Chondrocyte (in vitro differentiated cells): ENCODE measurements around the gene CAMKMT. TPM values are rescaled to one million over a fixed set of nuclear protein-coding genes. Genes with fewer than 3 reads are reported as not detected.

Experiments
- DNase-seq: peaks from one replicate; pipeline ENCODE4 v3.0.0; 2021; ENCODE audit warnings: mixed read lengths, low spot score
- H3K27ac Mint-ChIP-seq: one replicate; pipeline ENCODE4 v1.8.0; 2021; ENCODE audit warnings: mild to moderate bottlenecking, moderate library complexity, mixed read lengths; ENCODE audit not compliant: unreplicated experiment
- H3K27me3 Mint-ChIP-seq: 2 replicates; pipeline ENCODE4 v1.8.0; 2021; ENCODE audit warnings: low read depth, mixed read lengths
- H3K36me3 Mint-ChIP-seq: 2 replicates; pipeline ENCODE4 v1.8.0; 2021; ENCODE audit warnings: low read depth, mixed read lengths
- H3K4me1 Mint-ChIP-seq: 2 replicates; pipeline ENCODE4 v1.8.0; 2021; ENCODE audit warnings: low read depth, mild to moderate bottlenecking, mixed read lengths
- H3K4me3 Mint-ChIP-seq: one replicate; pipeline ENCODE4 v1.8.0; 2021; ENCODE audit warnings: mild to moderate bottlenecking, moderate library complexity, mixed read lengths; ENCODE audit not compliant: unreplicated experiment
- H3K9me3 Mint-ChIP-seq: 2 replicates; pipeline ENCODE4 v1.8.0; 2021; ENCODE audit warnings: low read depth, mixed read lengths
- CTCF ChIP-seq: fragments of 200-600 bp; sonication (generic); IDR thresholded peaks from 2 replicates; pipeline ENCODE4 v1.5.0; 2021; ENCODE audit warnings: antibody characterized with exemption, mild to moderate bottlenecking, moderate library complexity
- total RNA-seq: library from RNA; stranded (reverse); gene quantifications from 3 replicates; pipeline ENCODE4 v1.2.1, GENCODE V29; 2021

CAMKMT gene
- total RNA-seq, 1 donor from 2014 or later, result 6.5 TPM

- H3K4me1 Mint-ChIP-seq, result peaks cover 26% of the 10 kb centered on the region
- no peak for DNase-seq
- no peaks in the 10 kb centered on the region for H3K9me3 Mint-ChIP-seq
- H3K27ac Mint-ChIP-seq, result no peak overlapping the region
- H3K4me3 Mint-ChIP-seq, result no peak overlapping the region
- H3K36me3 Mint-ChIP-seq, result peaks cover 2% of the 10 kb centered on the region
- no peak for TF ChIP-seq CTCF
- H3K27me3 Mint-ChIP-seq, result peaks cover 17% of the 10 kb centered on the region
These were observed 401.6 kb downstream of the CAMKMT start for GRCh38 chr2:44763275-44763782.

- Mint-ChIP-seq H3K27ac (no peak overlapping the region), H3K9me3 (no peaks in the 10 kb centered on the region), H3K36me3 (peaks cover 2% of the 10 kb centered on the region), H3K4me1 (peaks cover 31% of the 10 kb centered on the region), H3K4me3 (no peak overlapping the region), H3K27me3 (peaks cover 29% of the 10 kb centered on the region)
- no peak for TF ChIP-seq CTCF
- DNase-seq, result no peak
These were observed 404.5 kb downstream of the CAMKMT start for GRCh38 chr2:44766220-44766619.

GRCh38 chr2:44766777-44767176 is 405.0 kb downstream of the CAMKMT start:
- no peak for TF ChIP-seq CTCF
- Mint-ChIP-seq H3K36me3 (peaks cover 2% of the 10 kb centered on the region), H3K27me3 (peaks cover 25% of the 10 kb centered on the region), H3K9me3 (no peaks in the 10 kb centered on the region), H3K27ac (no peak overlapping the region), H3K4me1 (peaks cover 31% of the 10 kb centered on the region), H3K4me3 (no peak overlapping the region)
- no peak for DNase-seq

- Mint-ChIP-seq H3K9me3 (no peaks in the 10 kb centered on the region), H3K27me3 (peaks cover 21% of the 10 kb centered on the region), H3K27ac (no peak overlapping the region), H3K36me3 (peaks cover 7% of the 10 kb centered on the region), H3K4me1 (peaks cover 31% of the 10 kb centered on the region), H3K4me3 (no peak overlapping the region)
- DNase-seq, result no peak
- TF ChIP-seq CTCF, result no peak
These were observed 405.9 kb downstream of the CAMKMT start for GRCh38 chr2:44767691-44768090.

GRCh38 chr2:44768438-44769236 is 406.9 kb downstream of the CAMKMT start:
- no peak for TF ChIP-seq CTCF
- Mint-ChIP-seq H3K4me3 (peak overlapping the region; percentile 60), H3K4me1 (peaks cover 31% of the 10 kb centered on the region), H3K27me3 (peaks cover 21% of the 10 kb centered on the region), H3K27ac (no peak overlapping the region), H3K36me3 (peaks cover 5% of the 10 kb centered on the region), H3K9me3 (no peaks in the 10 kb centered on the region)
- no peak for DNase-seq
